NCI-H2107 (cell line): ENCODE data around the gene HSD17B2.

Experiments
- DNase-seq: peaks from one replicate; lab custom pipeline; 2025; lab: John Stamatoyannopoulos, UW

The HSD17B2 gene

GRCh38 chr16:82019535-82019934 lies 15.5 kb upstream of the HSD17B2 start:
- no peak for DNase-seq

GRCh38 chr16:82020051-82020450 lies 15.0 kb upstream of the HSD17B2 start:
- DNase-seq = no peak

GRCh38 chr16:82023206-82023605 lies 11.8 kb upstream of the HSD17B2 start:
- DNase-seq = no peak

GRCh38 chr16:82024316-82024715 lies 10.7 kb upstream of the HSD17B2 start:
- no peak for DNase-seq

- no peak for DNase-seq
Observed at GRCh38 chr16:82024883-82025282, 10.2 kb upstream of the HSD17B2 start.

- DNase-seq = no peak
Observed at GRCh38 chr16:82027629-82028064, 7.4 kb upstream of the HSD17B2 start.

GRCh38 chr16:82031116-82032084 lies 3.7 kb upstream of the HSD17B2 start:
- no peak for DNase-seq

- DNase-seq = no peak
Observed at GRCh38 chr16:82033006-82033405, 2.0 kb upstream of the HSD17B2 start.

GRCh38 chr16:82033683-82034300 lies 1.3 kb upstream of the HSD17B2 start:
- no peak for DNase-seq

GRCh38 chr16:82037251-82037650 lies 2.2 kb downstream of the HSD17B2 start:
- DNase-seq = no peak

- DNase-seq = no peak
Observed at GRCh38 chr16:82037666-82038065, 2.6 kb downstream of the HSD17B2 start.

GRCh38 chr16:82040296-82040695 lies 5.2 kb downstream of the HSD17B2 start:
- DNase-seq = no peak

- no peak for DNase-seq
Observed at GRCh38 chr16:82041542-82041941, 6.5 kb downstream of the HSD17B2 start.

- no peak for DNase-seq
Observed at GRCh38 chr16:82042144-82042543, 7.1 kb downstream of the HSD17B2 start.

- no peak for DNase-seq
Observed at GRCh38 chr16:82042846-82043245, 7.8 kb downstream of the HSD17B2 start.

GRCh38 chr16:82043680-82044584 lies 8.9 kb downstream of the HSD17B2 start:
- DNase-seq = no peak

- no peak for DNase-seq
Observed at GRCh38 chr16:82044585-82044911, 9.5 kb downstream of the HSD17B2 start.

- DNase-seq = no peak
Observed at GRCh38 chr16:82045465-82045864, 10.4 kb downstream of the HSD17B2 start.

- DNase-seq = no peak
Observed at GRCh38 chr16:82046541-82046940, 11.5 kb downstream of the HSD17B2 start.

- DNase-seq = no peak
Observed at GRCh38 chr16:82046941-82047340, 11.9 kb downstream of the HSD17B2 start.

- DNase-seq = no peak
Observed at GRCh38 chr16:82047374-82047773, 12.3 kb downstream of the HSD17B2 start.

- DNase-seq = no peak
Observed at GRCh38 chr16:82047787-82048186, 12.7 kb downstream of the HSD17B2 start.
